Measurements from ENCODE around the gene VWDE.

- TF ChIP-seq POLR2A (IDR thresholded peaks at IDR 0.05; ENCODE audit: low read length) (no peak), GATA1 (IDR thresholded peaks at IDR 0.05; ENCODE audit: low read depth, low read length) (no peak)
Observed at GRCh38 chr7:12299367-12299766, 104.3 kb downstream of the VWDE start.
